HCT116 (cell line): Measurements from ENCODE around the gene CCR2.

Experiments
- ATF3 ChIP-seq: IDR thresholded peaks from 2 replicates; pipeline ENCODE4 v1.6.1; 2012
- CTCF ChIP-seq, 3 experiments: fragments of 200-600 bp in 1 of 3; sonication (generic) in 1 of 3; IDR thresholded peaks in 2 of 3; conservative IDR thresholded peaks in 1 of 3; 2 replicates each; pipeline ENCODE4 v1.5.1; 2012 to 2017; ENCODE audit warnings: low read depth in 2 of 3, low read length in 2 of 3, antibody characterized with exemption in 1 of 3, borderline replicate concordance in 1 of 3, control low read depth in 1 of 3, mild to moderate bottlenecking in 1 of 3, mixed read lengths in 1 of 3, mixed run types in 1 of 3, moderate library complexity in 1 of 3; ENCODE audit not compliant: insufficient read depth in 1 of 3
- EZH2 ChIP-seq: fragments of 200-600 bp; sonication (generic); IDR thresholded peaks from 2 replicates; pipeline ENCODE4 v1.6.1; 2017; ENCODE audit warnings: antibody characterized with exemption, mixed run types
- EZH2phosphoT487 ChIP-seq: fragments of 200-600 bp; IDR thresholded peaks from 2 replicates; pipeline ENCODE4 v1.6.1; 2018; ENCODE audit warnings: antibody characterized with exemption, borderline replicate concordance
- MAX ChIP-seq: IDR thresholded peaks from 2 replicates; pipeline ENCODE4 v1.6.1; 2012
- POLR2A ChIP-seq: IDR thresholded peaks from 2 replicates; pipeline ENCODE4 v1.7.0; 2011; ENCODE audit warnings: borderline replicate concordance; ENCODE audit not compliant: insufficient read depth, insufficient read length; ENCODE audit errors: extremely low read depth
- POLR2AphosphoS5 ChIP-seq: IDR thresholded peaks from 2 replicates; pipeline ENCODE4 v1.6.1; 2011; ENCODE audit warnings: mild to moderate bottlenecking, low read depth, low read length, moderate library complexity
- SIN3A ChIP-seq: IDR thresholded peaks from 2 replicates; pipeline ENCODE4 v1.6.1; 2012; ENCODE audit warnings: low read depth
- SRF ChIP-seq: IDR thresholded peaks from 2 replicates; pipeline ENCODE4 v1.6.1; 2012; ENCODE audit warnings: low read depth
- YY1 ChIP-seq: IDR thresholded peaks from 2 replicates; pipeline ENCODE4 v1.6.1; 2011; ENCODE audit warnings: low read length, low read depth, moderate library complexity, mild to moderate bottlenecking; ENCODE audit not compliant: insufficient replicate concordance; ENCODE audit errors: extremely low read depth
- ZFX ChIP-seq: fragments of 450-650 bp; IDR thresholded peaks from 2 replicates; pipeline ENCODE4 v1.6.1; 2017
- ZNF274 ChIP-seq: fragments of 200-500 bp; sonication (Bioruptor generic); IDR thresholded peaks from 2 replicates; pipeline ENCODE4 v1.6.1; 2014; ENCODE audit warnings: mild to moderate bottlenecking, low read depth, low read length, inconsistent platforms

- no peak for TF ChIP-seq MAX
- TF ChIP-seq CTCF (IDR thresholded peaks at IDR 0.05 in 2 of 3, conservative IDR thresholded peaks at IDR 0.05 in 1 of 3; ENCODE audit: borderline replicate concordance in 1 of 3, insufficient read depth in 1 of 3, low read depth in 2 of 3, low read length in 2 of 3) = no peak
- TF ChIP-seq YY1 = no peak
- no peak for TF ChIP-seq EZH2
- TF ChIP-seq ATF3 = no peak
- TF ChIP-seq SRF = no peak
- TF ChIP-seq POLR2A = no peak
- no peak for TF ChIP-seq ZNF274
- TF ChIP-seq SIN3A = no peak
- TF ChIP-seq EZH2phosphoT487 = no peak
- TF ChIP-seq POLR2AphosphoS5 = no peak
- no peak for TF ChIP-seq ZFX
Observed at GRCh38 chr3:46409739-46410489, 56.0 kb downstream of the CCR2 start.
